ENCODE measurements around the gene BST1. TPM values are rescaled to one million over a fixed set of nuclear protein-coding genes. Genes with fewer than 3 reads are reported as not detected.
"Not testable (repeated sequence)": the region's sequence is repeated elsewhere in the genome, so short reads cannot be mapped to it uniquely, and the experiment has no call there.

The BST1 gene
- total RNA-seq, 6 donors from 2014 or later: 4.2 to 19.5 (median 11.1) TPM

DNA sequence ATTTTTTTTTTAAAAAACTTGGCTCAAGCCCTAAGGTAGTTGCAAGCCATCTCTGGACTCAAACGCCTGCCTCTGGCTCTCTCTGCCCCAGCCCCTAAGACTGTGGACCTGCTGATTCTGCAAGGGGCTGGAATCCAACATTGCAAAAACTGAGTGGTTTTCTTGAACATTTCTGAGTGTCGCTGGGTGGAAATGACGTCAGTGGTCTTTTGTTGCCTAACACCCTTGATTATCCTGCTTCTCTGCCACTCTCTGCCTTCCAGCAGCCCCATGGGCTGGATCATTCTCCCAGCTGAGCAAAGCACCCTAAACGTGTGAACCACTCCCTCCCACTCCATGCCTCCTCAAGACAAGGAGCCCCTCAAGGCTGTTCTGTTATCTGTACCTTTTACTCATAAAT lies 16.6 kb downstream of the BST1 start:
- H3K27me3 ChIP-seq: no peaks in the 10 kb centered on the region
- TF ChIP-seq EP300 (IDR thresholded peaks at IDR 0.05): peak in 1 of 4 donors; percentile 60
- TF ChIP-seq, protein P1, sequence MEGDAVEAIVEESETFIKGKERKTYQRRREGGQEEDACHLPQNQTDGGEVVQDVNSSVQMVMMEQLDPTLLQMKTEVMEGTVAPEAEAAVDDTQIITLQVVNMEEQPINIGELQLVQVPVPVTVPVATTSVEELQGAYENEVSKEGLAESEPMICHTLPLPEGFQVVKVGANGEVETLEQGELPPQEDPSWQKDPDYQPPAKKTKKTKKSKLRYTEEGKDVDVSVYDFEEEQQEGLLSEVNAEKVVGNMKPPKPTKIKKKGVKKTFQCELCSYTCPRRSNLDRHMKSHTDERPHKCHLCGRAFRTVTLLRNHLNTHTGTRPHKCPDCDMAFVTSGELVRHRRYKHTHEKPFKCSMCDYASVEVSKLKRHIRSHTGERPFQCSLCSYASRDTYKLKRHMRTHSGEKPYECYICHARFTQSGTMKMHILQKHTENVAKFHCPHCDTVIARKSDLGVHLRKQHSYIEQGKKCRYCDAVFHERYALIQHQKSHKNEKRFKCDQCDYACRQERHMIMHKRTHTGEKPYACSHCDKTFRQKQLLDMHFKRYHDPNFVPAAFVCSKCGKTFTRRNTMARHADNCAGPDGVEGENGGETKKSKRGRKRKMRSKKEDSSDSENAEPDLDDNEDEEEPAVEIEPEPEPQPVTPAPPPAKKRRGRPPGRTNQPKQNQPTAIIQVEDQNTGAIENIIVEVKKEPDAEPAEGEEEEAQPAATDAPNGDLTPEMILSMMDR (IDR thresholded peaks at IDR 0.05): no peak
- peak in 1 of 4 donors; percentile 14 for TF ChIP-seq POLR2A (IDR thresholded peaks at IDR 0.05)
- no peak for TF ChIP-seq POLR2AphosphoS5 (IDR thresholded peaks at IDR 0.05)
- no peak overlapping the region for H3K4me3 ChIP-seq
- peak; percentile 36 to 49 for ATAC-seq (ENCODE audit: low FRiP score in 2 of 2)
- H3K27ac ChIP-seq: peak overlapping the region in 2 of 4 donors; percentile 5 to 66
- peaks cover 0 to 2% (median 0%) of the 10 kb centered on the region in 4 donors for H3K36me3 ChIP-seq
- H3K9me3 ChIP-seq: no peaks in the 10 kb centered on the region
- 47 to 63% methylated on average over 4 of the region's 4 CpGs for WGBS, 2 donors
- peak in 1 of 2 donors; percentile 69 for DNase-seq
- peaks cover 0 to 4% (median 2%) of the 10 kb centered on the region in 4 donors for H3K4me1 ChIP-seq

GRCh38 chr4:15720851-15721250 lies 18.0 kb downstream of the BST1 start:
- TF ChIP-seq POLR2AphosphoS5 (IDR thresholded peaks at IDR 0.05): no peak
- TF ChIP-seq, protein P1 (IDR thresholded peaks at IDR 0.05): no peak
- no peak for TF ChIP-seq POLR2A (IDR thresholded peaks at IDR 0.05)
- no peak for TF ChIP-seq EP300 (IDR thresholded peaks at IDR 0.05)
- 38 to 82% methylated on average over 2 of the region's 2 CpGs for WGBS, 2 donors
- peak in 1 of 2 donors; percentile 36 for DNase-seq
- Histone ChIP-seq H3K27ac (no peak overlapping the region), H3K36me3 (peaks cover 0 to 2% (median 0%) of the 10 kb centered on the region in 4 donors), H3K4me1 (peaks cover 0 to 4% (median 2%) of the 10 kb centered on the region in 4 donors), H3K9me3 (no peaks in the 10 kb centered on the region), H3K4me3 (no peak overlapping the region), H3K27me3 (no peaks in the 10 kb centered on the region)
- peak in 1 of 2 donors; percentile 32 for ATAC-seq (ENCODE audit: low FRiP score in 2 of 2)

- Histone ChIP-seq H3K4me3 (no peak overlapping the region), H3K27me3 (no peaks in the 10 kb centered on the region)
- 36 to 56% methylated on average over 4 of the region's 4 CpGs for WGBS, 2 donors
Measured at GRCh38 chr4:15725608-15726007, 22.7 kb downstream of the BST1 start.

GRCh38 chr4:15729910-15730533 lies 27.2 kb downstream of the BST1 start:
- no peaks in the 10 kb centered on the region for H3K4me1 ChIP-seq
- H3K27ac ChIP-seq: no peak overlapping the region
- TF ChIP-seq, protein P1 (IDR thresholded peaks at IDR 0.05): peak; percentile 72 to 86 (median 82)
- no peak for TF ChIP-seq EP300 (IDR thresholded peaks at IDR 0.05)
- DNase-seq: no peak
- 14 to 16% methylated on average over 3 of the region's 3 CpGs for WGBS, 2 donors
- no peaks in the 10 kb centered on the region for H3K9me3 ChIP-seq
- H3K27me3 ChIP-seq: no peaks in the 10 kb centered on the region
- H3K4me3 ChIP-seq: no peak overlapping the region
- peak; percentile 73 to 88 for ATAC-seq (ENCODE audit: low FRiP score in 2 of 2)
- no peaks in the 10 kb centered on the region for H3K36me3 ChIP-seq

More at GRCh38 chr4:15725608-15726007, 22.7 kb downstream of the BST1 start:
- TF ChIP-seq, protein P1 (IDR thresholded peaks at IDR 0.05): no peak
- no peak for TF ChIP-seq EP300 (IDR thresholded peaks at IDR 0.05)
- TF ChIP-seq POLR2A (IDR thresholded peaks at IDR 0.05): no peak
- H3K4me1 ChIP-seq: no peaks in the 10 kb centered on the region
- no peak overlapping the region for H3K27ac ChIP-seq
- peaks cover 0 to 2% (median 0%) of the 10 kb centered on the region in 4 donors for H3K36me3 ChIP-seq
- DNase-seq (no peak), ATAC-seq (ENCODE audit: low FRiP score in 2 of 2) (no peak)
- no peaks in the 10 kb centered on the region for H3K9me3 ChIP-seq

GRCh38 chr4:15733061-15733460 lies 30.2 kb downstream of the BST1 start:
- H3K36me3 ChIP-seq; DNase-seq; H3K27me3 ChIP-seq; H3K9me3 ChIP-seq; ATAC-seq (ENCODE audit: low FRiP score in 2 of 2); H3K4me1 ChIP-seq; H3K27ac ChIP-seq; H3K4me3 ChIP-seq: not testable (repeated sequence)
- 77 to 78% methylated on average over 5 of the region's 5 CpGs for WGBS, 2 donors

Measured in upper lobe of left lung (tissue), 6 donors.